ENCODE results near the gene CCDC13.

CCDC13 gene

DNA sequence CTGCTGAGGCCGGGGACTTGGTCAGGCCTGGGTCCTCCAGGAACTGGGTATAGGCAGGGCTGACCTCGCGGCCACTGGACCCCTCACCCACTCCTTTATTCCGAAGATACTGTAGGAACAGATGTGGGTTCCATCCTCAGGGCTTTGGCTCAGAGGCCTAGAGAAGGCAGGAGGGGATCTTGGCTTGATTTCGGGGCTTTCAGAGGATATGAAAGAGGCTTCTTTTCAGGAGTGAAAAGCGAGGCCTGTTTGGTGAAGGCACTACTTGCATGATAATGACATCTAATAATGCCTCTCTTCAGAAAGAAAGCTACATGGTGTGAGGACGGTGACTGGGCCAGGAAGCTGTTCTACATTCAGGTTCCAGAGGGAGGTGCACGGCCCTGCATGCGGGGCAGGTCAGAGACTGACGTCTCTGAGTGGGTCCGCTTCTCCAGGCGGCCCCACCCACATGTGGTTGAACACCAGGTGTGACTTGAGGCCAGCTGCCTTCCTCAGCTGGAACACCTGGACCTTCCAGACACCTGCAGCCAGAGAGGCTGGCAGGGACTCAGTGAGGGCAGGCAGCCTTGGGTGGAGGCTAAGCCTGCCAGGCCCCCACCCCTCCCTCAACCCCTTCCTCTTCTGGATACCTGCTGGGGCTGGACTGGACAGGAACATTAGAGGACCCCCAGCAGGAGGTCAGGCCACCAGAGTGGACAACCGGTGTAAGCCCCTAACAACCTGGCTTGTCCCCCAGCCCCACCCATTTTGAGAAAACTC, 39.4 kb downstream of the CCDC13 start:
- DNase-seq (ENCODE audit: low spot score): no peak

DNA sequence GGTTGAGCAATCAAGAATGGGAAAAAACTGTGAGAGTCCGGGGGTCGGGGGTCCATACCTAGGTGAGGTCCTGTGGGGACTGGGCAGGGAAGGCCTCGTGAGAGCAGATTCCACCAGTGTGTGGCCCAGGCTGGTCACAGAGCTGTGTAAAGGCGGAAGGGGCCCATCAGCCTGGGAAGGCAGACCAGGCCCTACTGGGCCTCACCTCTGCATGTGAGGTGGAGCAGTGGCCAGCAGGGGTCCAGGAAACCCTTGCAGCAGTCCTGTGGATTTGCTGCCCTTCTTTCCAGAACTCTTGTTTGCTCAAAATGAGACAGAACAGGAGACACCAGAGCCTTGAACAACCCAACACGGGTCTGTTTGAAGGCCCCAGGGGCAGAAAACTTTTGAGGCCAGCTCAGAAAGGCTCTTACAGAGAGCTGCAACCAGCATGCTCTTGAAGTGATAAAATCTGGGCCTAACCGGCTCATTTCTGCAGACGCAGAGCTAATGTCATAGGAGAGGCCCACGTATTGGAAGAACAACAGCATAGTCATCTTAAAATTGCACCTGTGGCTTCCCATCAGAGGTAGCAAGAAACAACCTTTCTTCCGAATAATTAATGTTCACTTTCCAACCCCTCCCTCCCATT, 40.1 kb downstream of the CCDC13 start:
- no peak for DNase-seq (ENCODE audit: low spot score)

DNA sequence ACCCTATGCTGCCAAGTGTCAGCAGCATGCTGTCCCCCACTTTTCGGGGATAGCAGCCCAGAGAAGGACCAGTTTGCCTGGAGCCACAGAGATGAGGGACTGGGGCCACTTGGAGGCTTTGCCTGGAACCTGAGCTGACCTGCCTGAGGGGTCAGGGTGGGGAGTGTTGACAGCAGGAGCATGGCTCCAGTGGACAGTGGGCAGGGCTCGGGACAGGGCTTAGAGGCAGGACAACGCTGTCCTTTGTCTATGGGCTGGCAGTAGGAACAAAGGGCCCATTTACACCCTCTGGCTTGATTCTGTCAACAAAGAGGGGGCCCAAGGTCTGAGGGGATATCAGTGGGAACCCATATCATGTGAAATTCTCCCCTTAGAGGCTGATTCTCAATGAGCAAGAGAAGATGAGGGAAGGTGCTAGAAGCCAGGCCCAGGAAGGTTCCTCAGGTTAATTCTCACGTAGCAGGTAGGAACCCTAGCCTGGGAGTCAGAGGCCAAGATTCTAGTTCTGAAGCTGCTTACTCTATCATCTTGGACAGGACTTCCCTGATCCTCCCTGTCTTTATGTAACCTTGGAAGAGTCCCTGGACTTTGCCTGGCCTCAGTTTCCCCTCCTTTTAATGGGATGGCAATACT, 40.7 kb downstream of the CCDC13 start:
- DNase-seq (ENCODE audit: low spot score): no peak

DNA sequence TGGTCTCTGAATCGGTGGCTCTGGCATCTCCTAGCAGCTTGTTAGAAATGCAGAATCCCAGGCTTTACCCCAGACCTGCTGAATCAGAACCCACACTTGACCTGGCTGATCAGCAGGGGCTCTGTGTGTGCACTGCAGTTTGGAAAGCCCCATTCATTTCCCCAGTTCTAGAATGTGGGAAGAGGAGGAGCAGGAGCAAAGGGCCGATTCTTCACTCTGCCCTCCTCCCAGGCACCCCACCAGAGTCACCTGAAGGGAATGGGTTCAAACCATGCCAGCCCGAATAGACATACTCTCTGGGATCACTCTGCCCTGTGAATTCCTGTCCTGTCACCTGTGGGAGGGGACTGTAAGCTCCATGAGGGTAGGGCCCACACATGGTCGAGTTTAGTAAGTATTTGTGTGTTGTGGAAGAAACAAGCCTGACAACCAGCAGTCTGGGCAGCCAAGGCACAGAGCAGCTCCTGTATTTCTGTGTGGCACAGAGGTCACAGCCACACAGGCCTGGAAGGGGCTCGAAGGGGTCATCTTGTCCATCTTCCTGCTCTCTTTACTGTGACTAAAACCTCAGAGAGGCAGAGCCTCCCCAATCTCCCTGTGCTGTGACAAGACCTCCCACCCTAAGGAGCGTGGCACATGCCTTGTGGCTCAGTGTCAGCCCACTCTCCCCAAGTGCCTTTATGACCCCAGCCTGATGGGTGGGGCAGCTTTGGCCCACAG, 41.4 kb downstream of the CCDC13 start:
- DNase-seq (ENCODE audit: low spot score): no peak

DNA sequence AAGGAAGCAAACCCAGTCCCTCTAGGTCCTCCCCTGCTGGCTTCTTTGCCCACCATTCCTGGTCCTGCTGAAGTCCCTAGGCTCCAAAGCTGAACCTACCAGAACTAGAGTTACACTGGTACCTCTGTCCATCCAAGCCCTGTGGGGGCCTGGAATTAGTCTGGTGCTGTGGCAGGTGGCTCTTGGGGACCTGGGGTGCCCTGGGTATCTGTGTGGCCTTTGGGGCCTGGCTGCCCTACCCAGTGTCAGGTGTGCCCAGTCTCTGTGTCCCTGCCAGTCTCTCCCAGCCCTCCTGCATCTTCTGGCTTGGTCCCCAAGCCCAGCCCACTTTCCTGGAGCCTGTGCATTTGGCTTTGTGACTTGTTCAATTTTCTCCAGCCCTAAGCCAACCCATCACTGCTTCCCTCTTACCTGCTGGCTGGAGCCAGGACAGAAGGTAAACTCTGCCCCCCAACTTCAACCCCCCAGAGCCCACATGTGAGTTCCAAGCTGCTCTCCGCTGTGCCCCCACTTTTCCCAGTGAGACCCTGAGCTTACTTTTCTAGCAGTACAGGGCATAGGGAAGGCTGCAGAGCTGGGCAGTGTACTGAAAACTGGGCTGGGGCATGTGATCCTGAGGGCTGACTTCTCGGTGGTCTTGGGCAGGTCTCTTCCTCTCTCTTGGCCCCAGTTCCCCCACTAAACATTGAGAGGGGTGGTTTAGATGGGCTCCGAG, 42.2 kb downstream of the CCDC13 start:
- no peak for DNase-seq (ENCODE audit: low spot score)

DNA sequence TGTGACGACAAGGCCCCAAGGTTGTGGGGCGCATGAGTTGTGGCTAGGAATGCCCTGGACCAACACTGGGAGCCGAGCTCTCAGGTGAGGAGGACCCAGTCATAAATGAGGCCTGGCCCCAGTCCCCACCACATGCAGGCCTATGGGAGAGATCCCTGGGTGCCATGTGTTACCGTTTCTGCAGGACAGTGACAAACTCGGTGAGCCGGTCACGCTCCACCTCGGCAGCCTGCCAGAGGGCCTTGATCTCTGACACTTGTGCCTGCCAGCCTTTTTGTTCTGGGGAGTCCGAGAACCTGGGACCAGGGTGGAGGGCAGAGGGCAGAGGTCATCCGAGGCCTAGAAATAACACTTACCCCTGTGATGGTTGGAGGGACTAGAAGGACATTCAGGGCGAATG, 42.8 kb downstream of the CCDC13 start:
- DNase-seq (ENCODE audit: low spot score): no peak

DNA sequence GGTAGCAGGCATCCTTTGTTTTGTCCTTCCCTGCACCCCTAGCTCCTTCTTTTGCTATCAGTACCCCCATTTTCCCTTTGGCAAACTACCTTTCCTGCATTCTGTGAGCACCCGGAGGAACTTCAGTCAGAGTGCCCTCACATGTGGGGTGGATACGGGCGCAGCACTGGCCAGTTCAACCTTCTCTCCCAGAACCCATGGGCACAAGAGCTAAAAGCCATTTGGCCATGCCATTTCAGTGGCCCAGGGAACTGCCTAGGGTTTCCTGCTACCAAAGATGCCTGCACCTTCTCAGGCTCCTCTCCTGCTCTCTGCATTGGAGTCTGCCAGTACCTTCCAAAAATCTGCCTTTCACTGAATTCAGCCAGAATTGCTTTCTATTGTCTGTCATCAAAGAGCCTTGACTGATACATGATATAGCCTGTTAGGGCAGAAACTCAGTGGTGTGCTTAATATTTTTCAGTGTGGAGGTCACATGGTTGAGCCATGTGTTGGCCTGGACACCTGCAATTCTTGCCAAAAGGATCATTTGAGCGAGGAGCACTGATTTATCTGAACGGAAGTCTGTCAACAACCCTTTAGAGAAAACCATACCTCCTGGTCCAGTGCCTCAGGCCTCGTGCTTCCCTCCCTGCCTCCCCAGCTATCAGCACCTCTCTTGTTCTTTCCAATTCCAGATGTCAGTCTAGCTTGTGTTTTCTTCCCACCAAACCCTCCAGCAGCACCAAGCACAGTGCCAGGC, 43.5 kb downstream of the CCDC13 start:
- DNase-seq (ENCODE audit: low spot score): no peak

DNA sequence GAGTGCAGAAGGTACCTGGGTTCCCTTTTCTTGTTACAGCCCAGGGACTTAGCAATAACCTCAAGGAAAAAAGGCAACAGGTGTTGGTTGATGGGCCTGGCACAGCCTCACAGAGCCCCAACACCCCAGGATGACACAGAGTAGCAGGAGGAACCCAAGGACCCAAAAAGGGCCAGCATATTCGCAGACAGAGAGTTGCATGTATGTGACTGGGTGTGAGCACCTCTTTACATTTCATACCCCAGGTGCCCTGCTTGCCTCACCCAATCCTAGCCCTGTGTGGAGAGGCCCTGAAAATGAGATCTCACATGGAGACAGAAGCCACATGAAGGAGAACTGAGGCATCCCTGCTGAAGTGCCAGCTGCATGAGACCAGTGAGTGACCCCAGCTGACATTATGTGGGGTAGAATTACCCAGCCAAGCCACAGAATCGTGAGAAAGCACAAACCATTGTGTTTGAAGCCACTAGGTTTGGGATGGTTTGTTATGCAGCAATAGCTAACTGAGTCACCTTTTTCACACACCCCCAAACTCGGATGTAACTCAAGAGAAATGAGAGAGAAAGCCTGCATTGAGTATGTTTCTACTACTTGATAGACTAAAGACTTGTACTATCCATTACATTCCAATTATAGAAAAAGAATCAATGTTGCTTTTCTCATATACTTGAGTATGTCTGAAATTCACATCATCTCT, 44.2 kb downstream of the CCDC13 start:
- DNase-seq (ENCODE audit: low spot score): no peak

DNA sequence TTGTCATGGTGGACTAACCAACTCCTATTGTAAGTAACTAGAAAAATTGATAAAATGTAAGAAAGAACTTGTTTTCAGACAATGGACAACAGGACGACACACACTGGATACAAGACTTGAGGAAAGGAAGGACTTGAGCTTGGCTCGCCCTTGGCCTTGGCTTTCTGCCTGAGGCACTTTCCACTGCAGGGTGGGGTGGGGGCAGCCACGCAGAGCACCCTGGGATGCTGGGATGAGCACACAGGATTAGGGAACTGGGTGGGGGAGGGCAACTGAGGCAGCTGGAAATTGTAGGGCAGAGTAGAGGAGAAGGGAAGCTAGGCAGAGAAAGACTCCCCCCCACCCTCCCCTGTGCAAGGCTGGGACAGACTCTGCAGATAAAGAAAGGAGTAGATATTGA, 45.0 kb downstream of the CCDC13 start:
- DNase-seq (ENCODE audit: low spot score): no peak

DNA sequence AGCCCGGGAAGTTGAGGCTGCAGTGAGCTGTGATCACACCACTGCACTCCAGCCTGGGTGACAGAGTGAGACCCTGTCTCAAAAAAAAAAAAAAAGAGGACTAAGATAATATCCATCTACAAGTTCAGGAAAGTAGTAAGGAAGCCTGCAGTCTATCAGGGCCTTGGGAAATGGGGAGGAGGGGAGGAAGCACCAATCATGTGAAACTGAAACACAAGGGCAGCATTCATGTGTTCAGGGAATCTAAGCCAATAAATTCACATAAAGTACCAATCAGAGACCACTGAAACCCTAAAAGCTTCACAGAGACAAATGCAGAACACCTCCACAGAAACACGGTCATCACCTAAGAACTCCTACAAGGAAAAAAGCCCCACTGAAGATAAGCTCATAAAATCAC, 47.6 kb downstream of the CCDC13 start:
- DNase-seq (ENCODE audit: low spot score): no peak

DNA sequence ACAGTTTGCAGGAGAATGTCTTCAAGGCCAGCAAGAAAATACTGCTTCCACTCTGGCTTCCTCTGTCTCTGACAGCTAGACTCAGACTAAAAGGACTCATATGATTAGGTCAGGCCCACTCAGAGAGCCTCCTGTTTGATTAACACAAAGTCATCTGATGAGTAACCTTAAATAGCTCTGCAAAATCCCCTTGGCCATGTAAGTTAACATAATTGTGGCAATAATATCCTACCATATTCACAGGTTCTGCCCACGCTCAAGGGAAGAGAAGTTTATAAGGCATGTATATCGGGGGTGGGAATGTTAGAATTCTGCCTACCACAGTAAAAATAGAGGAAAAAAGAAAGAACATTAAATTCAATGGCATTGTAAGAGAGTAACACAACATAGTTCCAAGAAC, 49.8 kb downstream of the CCDC13 start:
- no peak for DNase-seq (ENCODE audit: low spot score)
